Measurements from ENCODE around the gene TBRG1.

GRCh38 chr11:124597626-124598025, 25.0 kb upstream of the TBRG1 start:
- TF ChIP-seq TAF1 (IDR thresholded peaks at IDR 0.05; ENCODE audit: low read depth) (no peak), EP300 (IDR thresholded peaks at IDR 0.05; ENCODE audit: borderline replicate concordance) (no peak), TEAD4 (IDR thresholded peaks at IDR 0.05) (no peak), REST (IDR thresholded peaks at IDR 0.05; ENCODE audit: low read depth) (no peak), CEBPB (IDR thresholded peaks at IDR 0.05) (no peak), MAX (IDR thresholded peaks at IDR 0.05) (no peak), ZBTB7A (IDR thresholded peaks at IDR 0.05; ENCODE audit: low read depth) (no peak), RAD21 (IDR thresholded peaks at IDR 0.05; ENCODE audit: low read depth) (no peak), EGR1 (IDR thresholded peaks at IDR 0.05) (no peak), YY1 (IDR thresholded peaks at IDR 0.05; ENCODE audit: low read depth) (no peak)
